SU-DHL-6 (cell line): ENCODE measurements around the gene INAFM2.

Experiments
- H2AFZ ChIP-seq: fragments of 200-600 bp; sonication (generic); 2 replicates; pipeline ENCODE4 v1.6.1; 2014; ENCODE audit warnings: low read depth, mild to moderate bottlenecking, moderate library complexity, mixed read lengths, antibody characterized with exemption, low read length; ENCODE audit not compliant: severe bottlenecking
- H3F3A ChIP-seq: fragments of 200-600 bp; shearing (Covaris generic); 2 replicates; pipeline ENCODE4 v1.6.0; 2016; ENCODE audit warnings: antibody characterized with exemption, mild to moderate bottlenecking; ENCODE audit not compliant: insufficient read depth
- H3K27ac ChIP-seq: fragments of 200-600 bp; sonication (generic); 2 replicates; pipeline ENCODE4 v1.5.1; 2016; ENCODE audit warnings: low read depth, mild to moderate bottlenecking, low read length, moderate library complexity, mixed read lengths
- H3K27me3 ChIP-seq: fragments of 200-600 bp; sonication (generic), shearing (Covaris generic); 2 replicates; pipeline ENCODE4 v1.6.0; 2014; ENCODE audit warnings: mild to moderate bottlenecking, low read length
- H3K36me3 ChIP-seq: fragments of 200-600 bp; sonication (generic); 2 replicates; pipeline ENCODE4 v1.6.1; 2014; ENCODE audit warnings: mild to moderate bottlenecking, low read length, mixed read lengths
- H3K4me2 ChIP-seq: fragments of 300-600, 200-600 bp; shearing (Covaris generic), sonication (generic); 2 replicates; pipeline ENCODE4 v1.6.0; 2014; ENCODE audit warnings: low read length, low read depth, mild to moderate bottlenecking; ENCODE audit not compliant: poor library complexity, severe bottlenecking
- H3K4me3 ChIP-seq: fragments of 200-600 bp; sonication (generic); 2 replicates; pipeline ENCODE4 v1.5.1; 2014; ENCODE audit warnings: antibody characterized with exemption, low read length, mild to moderate bottlenecking, mixed read lengths; ENCODE audit not compliant: insufficient read depth, poor library complexity, severe bottlenecking
- H3K79me2 ChIP-seq: fragments of 200-600 bp; sonication (generic); 2 replicates; pipeline ENCODE4 v1.6.1; 2014; ENCODE audit warnings: mild to moderate bottlenecking, low read length, moderate library complexity; ENCODE audit not compliant: insufficient read depth
- H3K9ac ChIP-seq: fragments of 200-600 bp; sonication (generic); 2 replicates; pipeline ENCODE4 v1.7.0; 2014; ENCODE audit warnings: mild to moderate bottlenecking, low read length
- H3K9me2 ChIP-seq: fragments of 200-600 bp; sonication (generic); replicated peaks from 2 replicates; pipeline ENCODE4 v1.6.1; 2014; ENCODE audit warnings: low read length; ENCODE audit not compliant: insufficient read depth
- H3K9me3 ChIP-seq: fragments of 200-600 bp; sonication (generic); 2 replicates; pipeline ENCODE4 v1.6.1; 2014; ENCODE audit warnings: low read length, mixed read lengths; ENCODE audit not compliant: insufficient read depth
- H4K20me1 ChIP-seq: fragments of 200-600 bp; sonication (generic); 2 replicates; pipeline ENCODE4 v1.6.1; 2014; ENCODE audit warnings: low read depth, mild to moderate bottlenecking, antibody characterized with exemption, low read length, moderate library complexity, mixed read lengths
- EZH2phosphoT487 ChIP-seq: fragments of 200-600 bp; sonication (generic), shearing (Covaris generic); conservative IDR thresholded peaks from 2 replicates; pipeline ENCODE4 v1.6.1; 2018; ENCODE audit warnings: mild to moderate bottlenecking, antibody characterized with exemption, low read length, moderate library complexity, mixed read lengths
- TF ChIP-seq, protein P1 (sequence below): fragments of 200-600 bp; sonication (generic); IDR thresholded peaks from one replicate; pipeline ENCODE4 v1.5.1; 2017; ENCODE audit warnings: antibody characterized with exemption, mild to moderate bottlenecking, low read length, moderate library complexity; ENCODE audit not compliant: insufficient read depth, poor library complexity, severe bottlenecking

The INAFM2 gene

DNA sequence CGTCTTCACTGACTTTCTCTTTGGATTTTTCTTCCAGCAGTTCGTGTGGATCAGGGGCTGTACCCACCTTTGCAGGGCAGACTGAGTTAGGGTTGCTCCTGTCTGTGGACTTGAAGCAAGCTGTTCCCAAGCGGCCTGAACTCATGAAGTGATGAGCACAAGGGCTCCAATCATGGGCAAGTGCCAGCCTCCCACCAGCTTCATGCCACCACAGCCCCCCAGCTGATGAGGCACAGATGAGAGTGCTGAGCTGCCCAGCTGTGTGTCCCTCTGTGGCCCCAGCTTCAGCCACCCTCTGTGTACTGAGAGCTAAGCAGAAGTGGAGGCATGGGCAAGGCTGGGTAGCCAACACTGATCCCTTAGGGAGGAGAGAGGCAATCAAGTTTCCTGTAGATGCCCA lies 12.5 kb upstream of the INAFM2 start:
- Histone ChIP-seq H4K20me1 (no peaks in the 10 kb centered on the region), H3K27me3 (no peaks in the 10 kb centered on the region), H3K9me3 (no peaks in the 10 kb centered on the region), H3K36me3 (no peaks in the 10 kb centered on the region), H2AFZ (no peak overlapping the region), H3K9me2 (no peaks in the 10 kb centered on the region), H3K9ac (no peak overlapping the region), H3K79me2 (no peaks in the 10 kb centered on the region), H3F3A (no peaks in the 10 kb centered on the region), H3K4me2 (no peak overlapping the region), H3K27ac (no peak overlapping the region), H3K4me3 (no peak overlapping the region)
- no peak for TF ChIP-seq EZH2phosphoT487
- TF ChIP-seq, protein P1, sequence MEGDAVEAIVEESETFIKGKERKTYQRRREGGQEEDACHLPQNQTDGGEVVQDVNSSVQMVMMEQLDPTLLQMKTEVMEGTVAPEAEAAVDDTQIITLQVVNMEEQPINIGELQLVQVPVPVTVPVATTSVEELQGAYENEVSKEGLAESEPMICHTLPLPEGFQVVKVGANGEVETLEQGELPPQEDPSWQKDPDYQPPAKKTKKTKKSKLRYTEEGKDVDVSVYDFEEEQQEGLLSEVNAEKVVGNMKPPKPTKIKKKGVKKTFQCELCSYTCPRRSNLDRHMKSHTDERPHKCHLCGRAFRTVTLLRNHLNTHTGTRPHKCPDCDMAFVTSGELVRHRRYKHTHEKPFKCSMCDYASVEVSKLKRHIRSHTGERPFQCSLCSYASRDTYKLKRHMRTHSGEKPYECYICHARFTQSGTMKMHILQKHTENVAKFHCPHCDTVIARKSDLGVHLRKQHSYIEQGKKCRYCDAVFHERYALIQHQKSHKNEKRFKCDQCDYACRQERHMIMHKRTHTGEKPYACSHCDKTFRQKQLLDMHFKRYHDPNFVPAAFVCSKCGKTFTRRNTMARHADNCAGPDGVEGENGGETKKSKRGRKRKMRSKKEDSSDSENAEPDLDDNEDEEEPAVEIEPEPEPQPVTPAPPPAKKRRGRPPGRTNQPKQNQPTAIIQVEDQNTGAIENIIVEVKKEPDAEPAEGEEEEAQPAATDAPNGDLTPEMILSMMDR, result no peak

DNA sequence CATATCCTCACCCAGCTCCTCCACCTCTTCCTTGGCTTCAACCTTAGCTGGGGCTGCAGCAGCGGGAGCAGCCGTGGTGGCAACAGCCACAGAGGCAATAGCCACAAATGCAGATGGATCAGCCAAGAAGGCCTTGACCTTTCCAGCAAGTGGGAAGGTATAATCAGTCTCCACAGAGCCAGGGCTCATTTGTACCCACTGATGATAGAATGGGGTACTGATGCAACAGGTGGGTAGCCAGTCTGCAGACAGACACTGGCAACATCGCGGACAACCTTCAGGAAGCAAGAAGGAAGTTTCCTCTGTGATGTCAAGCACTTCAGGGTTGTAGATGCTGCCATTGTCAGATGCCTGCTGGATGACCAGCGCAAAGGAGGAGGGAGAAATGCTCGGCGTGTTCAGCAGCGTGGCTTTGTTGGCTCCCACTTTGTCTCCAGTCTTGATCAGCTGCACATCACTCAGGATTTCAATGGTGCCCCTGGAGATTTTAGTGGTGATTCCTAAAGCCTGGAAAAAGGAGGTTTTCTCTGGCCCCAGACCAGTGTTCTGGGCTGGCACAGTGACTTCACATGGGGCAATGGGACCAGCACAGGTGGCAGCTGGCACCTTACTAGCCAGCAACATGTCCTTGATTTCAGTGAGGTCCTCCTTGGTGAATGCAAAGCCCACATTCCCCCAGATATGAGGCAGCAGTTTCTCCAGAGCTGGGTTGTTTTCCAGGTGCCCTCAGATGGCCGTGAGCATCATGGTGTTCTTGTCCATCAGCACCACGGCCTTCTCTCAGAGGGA lies 10.9 kb upstream of the INAFM2 start:
- TF ChIP-seq, protein P1, result no peak
- no peak for TF ChIP-seq EZH2phosphoT487

DNA sequence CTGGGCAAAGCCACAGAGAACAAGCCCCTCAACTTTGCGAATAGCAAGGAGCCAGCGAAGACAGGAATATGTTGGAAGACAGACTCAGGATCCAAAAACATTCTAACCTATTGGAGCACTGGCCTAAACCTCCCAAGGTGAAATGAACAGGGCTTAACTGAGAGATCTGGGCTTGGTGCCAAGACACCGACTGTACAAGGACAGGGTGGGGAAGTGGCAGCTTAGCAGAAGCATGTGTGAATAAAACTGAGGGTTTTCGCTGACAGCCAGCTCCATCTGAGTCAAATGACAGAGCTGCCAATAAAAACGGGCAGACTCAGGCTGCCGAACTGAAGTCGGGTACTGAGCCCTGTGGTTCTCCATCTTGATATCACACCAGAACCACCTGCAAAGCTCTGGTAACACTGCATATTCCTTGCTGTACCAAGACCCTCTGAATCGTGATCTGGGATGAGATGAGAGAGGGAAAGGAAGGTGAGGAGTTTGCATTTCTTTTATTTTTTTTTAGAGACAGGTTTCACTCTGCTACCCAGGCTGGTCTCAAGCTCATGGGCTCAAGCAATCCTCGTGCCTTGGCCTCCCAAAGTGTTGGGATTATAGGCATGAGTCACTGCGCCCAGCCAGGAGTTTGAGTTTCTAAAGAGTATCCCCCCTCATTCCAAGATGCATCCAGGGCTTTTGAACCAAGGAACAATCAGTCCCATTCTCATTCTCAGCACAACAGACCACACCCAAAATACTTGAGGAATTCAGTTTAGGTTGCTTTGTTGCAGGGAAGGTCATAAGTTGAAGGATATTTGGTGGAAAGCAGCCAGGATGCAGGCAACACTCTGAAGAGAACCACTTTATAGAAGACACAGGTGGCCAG lies 9.7 kb upstream of the INAFM2 start:
- H3K4me3 ChIP-seq, result no peak overlapping the region
- H3K9me2 ChIP-seq, result no peaks in the 10 kb centered on the region
- no peaks in the 10 kb centered on the region for H3K36me3 ChIP-seq
- no peaks in the 10 kb centered on the region for H4K20me1 ChIP-seq
- no peaks in the 10 kb centered on the region for H3K79me2 ChIP-seq
- no peak overlapping the region for H3K27ac ChIP-seq
- H3K27me3 ChIP-seq, result no peaks in the 10 kb centered on the region
- H3K9ac ChIP-seq, result no peak overlapping the region
- no peak overlapping the region for H3K4me2 ChIP-seq
- no peaks in the 10 kb centered on the region for H3K9me3 ChIP-seq
- no peak overlapping the region for H2AFZ ChIP-seq
- H3F3A ChIP-seq, result no peaks in the 10 kb centered on the region
- TF ChIP-seq EZH2phosphoT487, result no peak
- TF ChIP-seq, protein P1, result no peak

More for the DNA sequence above, 10.9 kb upstream of the INAFM2 start:
- Histone ChIP-seq H3K9me2 (no peaks in the 10 kb centered on the region), H3K27me3 (no peaks in the 10 kb centered on the region), H2AFZ (no peak overlapping the region), H3K4me3 (no peak overlapping the region), H4K20me1 (no peaks in the 10 kb centered on the region), H3F3A (no peaks in the 10 kb centered on the region), H3K36me3 (no peaks in the 10 kb centered on the region), H3K9ac (no peak overlapping the region), H3K4me2 (no peak overlapping the region), H3K27ac (no peak overlapping the region), H3K79me2 (no peaks in the 10 kb centered on the region), H3K9me3 (no peaks in the 10 kb centered on the region)
